Activated CD4-positive, alpha-beta T cell treated with anti-CD3 and anti-CD28 coated beads, Interleukin-2, amount 10 ng/mL, durations not matched to agents 7 days and 5 days (primary cell): ENCODE measurements around the gene LRIG1. TPM values are rescaled to one million over a fixed set of nuclear protein-coding genes. Genes with fewer than 3 reads are reported as not detected.

Source experiments
- CTCF ChIA-PET: fragments of 350-600 bp; sonication (Branson Sonifier 250); formaldehyde crosslinking; loops from one replicate; lab custom pipeline; 2021; ENCODE audit warnings: antibody characterized with exemption; lab: Charles Lee
- POLR2A ChIA-PET: fragments of 350-600 bp; sonication (Branson Sonifier 250); formaldehyde crosslinking; loops from one replicate; lab custom pipeline; 2021; ENCODE audit warnings: antibody characterized with exemption; lab: Charles Lee
- DNase-seq: peaks from one replicate; pipeline ENCODE4 v3.0.0-alpha.2; 2020
- H3K27ac Mint-ChIP-seq: one replicate; pipeline ENCODE4 v1.8.0; 2021; ENCODE audit warnings: mild to moderate bottlenecking, moderate library complexity, mixed read lengths
- H3K27me3 Mint-ChIP-seq: one replicate; pipeline ENCODE4 v1.8.0; 2021; ENCODE audit warnings: mixed read lengths
- H3K36me3 Mint-ChIP-seq: one replicate; pipeline ENCODE4 v1.8.0; 2021; ENCODE audit warnings: low read depth, mixed read lengths
- H3K4me1 Mint-ChIP-seq: one replicate; pipeline ENCODE4 v1.8.0; 2021; ENCODE audit warnings: mixed read lengths
- H3K4me3 Mint-ChIP-seq: one replicate; pipeline ENCODE4 v1.8.0; 2021; ENCODE audit warnings: mild to moderate bottlenecking, moderate library complexity, mixed read lengths
- H3K9me3 Mint-ChIP-seq: one replicate; pipeline ENCODE4 v1.8.0; 2021; ENCODE audit warnings: mixed read lengths
- total RNA-seq, 2 experiments: library from RNA; stranded (reverse); gene quantifications; one replicate each; pipeline ENCODE4 v1.2.3, GENCODE V29; 2021

LRIG1 gene
- total RNA-seq, 2 experiments from 2014 or later = 26.1 to 26.4 TPM

DNA sequence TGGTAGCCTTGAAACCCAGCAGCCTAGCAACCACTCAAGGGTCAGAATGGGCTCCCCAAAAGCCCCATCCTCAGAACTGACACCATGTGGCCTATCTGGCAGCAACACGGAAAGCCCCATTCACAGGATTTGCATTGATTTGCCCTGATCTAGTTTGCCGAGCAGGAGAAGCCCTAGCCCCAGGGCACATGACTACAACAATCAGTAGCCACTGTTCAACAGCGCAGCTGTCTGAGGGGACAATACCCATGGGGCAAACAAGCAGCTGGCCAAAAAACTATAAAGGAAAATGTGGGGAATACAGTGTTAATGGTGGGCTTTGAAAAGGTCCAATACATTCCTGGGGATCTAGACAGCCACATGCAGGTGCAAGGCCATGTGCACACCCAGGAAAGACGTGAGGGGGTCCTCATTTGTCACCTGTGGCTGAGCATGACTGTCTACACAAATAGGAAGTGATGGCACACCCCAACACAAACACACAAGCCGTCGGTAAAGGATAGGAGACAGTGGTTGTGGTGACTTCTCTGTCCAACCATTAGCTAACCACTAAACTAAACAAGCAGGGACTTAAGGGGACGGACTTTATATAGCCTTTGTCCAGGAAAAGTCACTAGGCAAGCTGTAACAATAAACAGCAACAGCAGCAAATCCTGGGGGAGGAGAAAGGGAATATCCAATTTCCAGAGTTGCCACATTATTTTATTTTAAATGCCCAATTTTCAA lies 113.7 kb downstream of the LRIG1 start:
- peaks cover 65% of the 10 kb centered on the region for H3K36me3 Mint-ChIP-seq
- no peaks in the 10 kb centered on the region for H3K9me3 Mint-ChIP-seq
- ChIA-PET CTCF (interaction anchor here (0.6 to 2.0 kb wide), 5 partner anchors 10 to 155 kb away, joined by 3 to 8 read pairs (median 3); no protein-coding TSS in a partner anchor), POLR2A (no interaction called here)
- no peak overlapping the region for H3K4me3 Mint-ChIP-seq
- H3K4me1 Mint-ChIP-seq = peaks cover 4% of the 10 kb centered on the region
- DNase-seq = no peak
- H3K27ac Mint-ChIP-seq = no peak overlapping the region
- no peaks in the 10 kb centered on the region for H3K27me3 Mint-ChIP-seq

DNA sequence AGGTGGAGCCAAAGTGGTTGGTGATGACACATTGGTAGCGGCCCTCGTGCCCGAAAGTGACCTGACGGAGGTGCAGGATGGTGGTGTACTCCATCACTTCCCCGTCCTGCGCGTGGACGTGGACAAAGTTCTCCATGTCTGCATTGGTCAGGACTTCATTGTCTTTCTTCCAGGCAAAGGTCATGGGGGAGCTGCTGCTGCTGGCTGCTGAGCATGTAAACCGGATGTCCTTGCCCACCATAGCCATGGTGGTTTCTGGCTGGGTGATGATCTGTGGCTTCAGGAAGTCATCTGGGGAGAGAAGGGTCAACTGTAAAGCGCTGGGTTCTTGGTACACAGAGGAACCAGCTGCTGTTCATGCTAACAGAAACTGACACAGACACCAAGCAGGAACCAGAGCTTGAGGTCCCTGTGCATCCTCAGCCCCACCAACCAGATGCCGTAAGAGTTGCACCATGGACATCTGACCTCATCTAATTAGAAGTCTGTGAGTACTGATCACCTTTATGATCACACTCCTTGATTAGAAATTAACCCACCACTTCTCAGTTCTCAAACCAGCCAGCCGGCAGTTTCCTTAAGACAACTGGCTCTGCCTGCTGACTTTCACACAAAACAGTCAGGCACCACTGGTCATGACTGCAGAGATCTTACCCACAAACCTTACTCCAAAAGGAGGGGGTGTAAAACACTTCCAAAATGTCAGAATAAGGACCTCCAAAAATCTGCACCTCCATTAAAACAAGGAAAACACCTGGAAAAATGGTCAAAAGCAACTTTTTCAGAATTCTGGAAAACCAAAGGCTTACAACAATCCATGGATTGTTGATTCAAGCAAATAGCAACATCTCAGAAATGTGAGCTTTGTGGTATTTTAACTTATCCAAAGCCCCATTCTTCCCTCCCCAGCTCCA lies 114.6 kb downstream of the LRIG1 start:
- Mint-ChIP-seq H3K4me1 (peaks cover 4% of the 10 kb centered on the region), H3K27me3 (no peaks in the 10 kb centered on the region)

GRCh38 chr3:66385066-66385465 lies 115.8 kb downstream of the LRIG1 start:
- no peak for DNase-seq
- Mint-ChIP-seq H3K4me1 (peaks cover 4% of the 10 kb centered on the region), H3K9me3 (no peaks in the 10 kb centered on the region), H3K4me3 (no peak overlapping the region), H3K27ac (no peak overlapping the region), H3K36me3 (peaks cover 75% of the 10 kb centered on the region), H3K27me3 (no peaks in the 10 kb centered on the region)
- CTCF ChIA-PET = interaction anchor here (1.0 to 2.0 kb wide), 3 partner anchors 10 to 23 kb away, joined by 3 to 8 read pairs (median 3); no protein-coding TSS in a partner anchor
- POLR2A ChIA-PET = no interaction called here

More for the DNA sequence above, 114.6 kb downstream of the LRIG1 start:
- H3K9me3 Mint-ChIP-seq = no peaks in the 10 kb centered on the region
- POLR2A ChIA-PET = no interaction called here
- no peak overlapping the region for H3K27ac Mint-ChIP-seq
- H3K36me3 Mint-ChIP-seq = peaks cover 65% of the 10 kb centered on the region
- no peak for DNase-seq
- CTCF ChIA-PET = interaction anchor here (1.0 to 2.0 kb wide), 3 partner anchors 9 to 13 kb away, joined by 3 to 8 read pairs (median 5); no protein-coding TSS in a partner anchor
- no peak overlapping the region for H3K4me3 Mint-ChIP-seq

DNA sequence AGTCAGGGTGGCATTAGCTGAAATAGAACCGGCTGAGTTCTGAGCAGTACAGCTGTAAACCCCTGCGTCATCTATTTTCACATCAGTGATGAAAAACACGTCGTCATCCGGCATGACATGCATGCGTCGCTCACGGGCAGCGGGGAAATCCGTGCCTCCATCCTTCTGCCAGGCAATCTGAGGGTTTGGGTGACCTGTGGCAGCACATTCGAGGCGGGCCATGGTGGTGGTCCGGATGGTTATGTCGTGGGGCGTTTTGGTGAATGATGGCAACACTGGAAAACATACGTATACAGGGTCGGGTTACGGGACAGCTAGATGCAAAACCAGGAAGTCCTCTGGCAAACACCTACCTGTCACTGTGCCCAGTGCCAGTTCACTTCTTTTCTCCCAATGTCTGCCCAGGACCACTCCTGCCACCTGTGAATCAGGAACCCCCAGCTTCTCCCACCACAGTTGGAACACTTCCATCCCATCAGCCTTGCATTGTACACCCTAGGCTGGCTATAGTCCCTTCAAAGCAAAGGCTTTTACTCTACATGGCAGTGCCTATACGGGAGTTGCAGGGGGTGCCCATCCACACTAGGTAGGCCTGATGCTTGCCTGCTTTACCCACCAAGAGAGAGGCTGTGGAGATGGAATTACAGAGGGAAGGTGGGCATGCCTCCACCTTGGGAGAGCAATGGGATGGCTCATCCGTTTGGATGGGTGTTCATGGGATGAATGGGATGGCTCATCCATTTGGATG lies 116.7 kb downstream of the LRIG1 start:
- peaks cover 84% of the 10 kb centered on the region for H3K36me3 Mint-ChIP-seq
- POLR2A ChIA-PET = no interaction called here
- no peaks in the 10 kb centered on the region for H3K9me3 Mint-ChIP-seq
- CTCF ChIA-PET = interaction anchor here (0.9 to 1.5 kb wide), 4 partner anchors 9 to 87 kb away, joined by 3 read pairs; no protein-coding TSS in a partner anchor
- H3K4me3 Mint-ChIP-seq = no peak overlapping the region
- DNase-seq = no peak
- H3K27me3 Mint-ChIP-seq = no peaks in the 10 kb centered on the region
- no peak overlapping the region for H3K27ac Mint-ChIP-seq
- H3K4me1 Mint-ChIP-seq = peaks cover 4% of the 10 kb centered on the region

DNA sequence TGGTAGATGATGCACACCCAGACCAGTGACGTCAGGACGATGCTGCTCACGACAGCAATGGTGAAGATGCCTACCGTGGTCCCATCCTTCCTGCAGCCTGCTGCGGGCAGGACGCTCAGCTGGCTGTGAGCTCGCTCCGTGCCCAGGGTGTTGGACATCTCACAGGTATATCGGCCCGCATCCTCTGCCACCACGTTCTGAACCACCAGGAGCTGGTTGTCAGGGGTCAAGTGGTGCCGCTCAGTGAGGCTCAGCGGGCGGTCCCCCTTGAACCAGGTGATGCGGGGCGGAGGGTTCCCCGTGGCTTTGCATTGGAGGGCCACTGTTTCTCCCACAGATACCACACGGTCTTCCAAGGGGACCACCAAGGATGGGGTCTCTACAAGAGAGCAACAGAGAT lies 117.8 kb downstream of the LRIG1 start:
- ChIA-PET POLR2A (no interaction called here), CTCF (no interaction called here)
- H3K4me3 Mint-ChIP-seq = no peak overlapping the region
- no peaks in the 10 kb centered on the region for H3K27me3 Mint-ChIP-seq
- peaks cover 87% of the 10 kb centered on the region for H3K36me3 Mint-ChIP-seq
- H3K4me1 Mint-ChIP-seq = peaks cover 6% of the 10 kb centered on the region
- H3K9me3 Mint-ChIP-seq = no peaks in the 10 kb centered on the region
- H3K27ac Mint-ChIP-seq = no peak overlapping the region
- no peak for DNase-seq

- no peak overlapping the region for H3K4me3 Mint-ChIP-seq
- ChIA-PET CTCF (no interaction called here), POLR2A (no interaction called here)
- no peaks in the 10 kb centered on the region for H3K9me3 Mint-ChIP-seq
- H3K27me3 Mint-ChIP-seq = no peaks in the 10 kb centered on the region
- no peak overlapping the region for H3K27ac Mint-ChIP-seq
- H3K36me3 Mint-ChIP-seq = peaks cover 88% of the 10 kb centered on the region
- DNase-seq = no peak
- H3K4me1 Mint-ChIP-seq = peaks cover 12% of the 10 kb centered on the region
Measured at GRCh38 chr3:66382142-66382541, 118.7 kb downstream of the LRIG1 start.

- POLR2A ChIA-PET = no interaction called here
- Mint-ChIP-seq H3K4me3 (no peak overlapping the region), H3K36me3 (peaks cover 87% of the 10 kb centered on the region), H3K27me3 (no peaks in the 10 kb centered on the region), H3K4me1 (peaks cover 14% of the 10 kb centered on the region), H3K9me3 (no peaks in the 10 kb centered on the region), H3K27ac (no peak overlapping the region)
- CTCF ChIA-PET = no interaction called here
- DNase-seq = no peak
Measured at GRCh38 chr3:66381626-66382025, 119.2 kb downstream of the LRIG1 start.

DNA sequence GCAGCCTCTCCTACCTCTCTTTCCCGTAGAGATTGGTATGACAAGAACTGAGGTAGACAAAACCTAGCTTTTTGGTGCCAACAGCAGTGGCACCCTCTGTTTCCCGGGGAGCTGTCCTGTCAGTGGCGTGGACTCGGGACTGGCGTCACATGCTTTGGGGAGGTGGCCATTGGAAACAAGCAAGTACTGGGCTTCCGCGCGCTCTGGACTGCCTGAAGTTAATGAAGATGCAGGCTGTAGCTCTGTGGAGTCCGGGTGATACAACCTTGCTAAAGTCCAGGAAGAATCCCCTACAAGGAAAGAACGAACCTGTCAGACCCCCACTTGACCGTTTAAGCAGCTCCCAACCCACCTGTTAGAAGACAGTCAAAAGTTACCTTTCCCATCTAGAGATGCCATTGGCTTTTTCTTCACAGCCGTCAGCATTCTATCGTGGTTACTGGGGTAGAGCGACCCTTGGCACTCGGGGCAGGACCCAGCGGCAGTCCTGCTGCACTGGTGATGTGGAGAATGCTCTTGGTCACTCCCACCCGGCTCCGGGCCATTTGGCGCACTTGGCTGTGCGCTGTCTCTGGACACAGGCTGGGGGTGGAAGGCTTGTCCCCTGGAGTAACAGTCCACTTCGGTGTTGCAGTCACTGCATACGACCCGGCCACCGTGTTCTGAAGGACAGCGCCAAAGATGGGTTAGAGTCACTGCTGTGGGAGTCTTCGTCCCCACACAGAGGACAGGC lies 120.5 kb downstream of the LRIG1 start:
- Mint-ChIP-seq H3K9me3 (no peaks in the 10 kb centered on the region), H3K4me1 (peaks cover 14% of the 10 kb centered on the region), H3K27ac (no peak overlapping the region), H3K4me3 (no peak overlapping the region), H3K27me3 (no peaks in the 10 kb centered on the region), H3K36me3 (peaks cover 86% of the 10 kb centered on the region)
- ChIA-PET CTCF (no interaction called here), POLR2A (no interaction called here)
- DNase-seq = no peak

- CTCF ChIA-PET = no interaction called here
- peaks cover 78% of the 10 kb centered on the region for H3K36me3 Mint-ChIP-seq
- no peaks in the 10 kb centered on the region for H3K27me3 Mint-ChIP-seq
- no peak for DNase-seq
- no peak overlapping the region for H3K27ac Mint-ChIP-seq
- no peaks in the 10 kb centered on the region for H3K9me3 Mint-ChIP-seq
- H3K4me1 Mint-ChIP-seq = peaks cover 14% of the 10 kb centered on the region
- H3K4me3 Mint-ChIP-seq = no peak overlapping the region
- POLR2A ChIA-PET = no interaction called here
Measured at GRCh38 chr3:66379565-66379964, 121.3 kb downstream of the LRIG1 start.

DNA sequence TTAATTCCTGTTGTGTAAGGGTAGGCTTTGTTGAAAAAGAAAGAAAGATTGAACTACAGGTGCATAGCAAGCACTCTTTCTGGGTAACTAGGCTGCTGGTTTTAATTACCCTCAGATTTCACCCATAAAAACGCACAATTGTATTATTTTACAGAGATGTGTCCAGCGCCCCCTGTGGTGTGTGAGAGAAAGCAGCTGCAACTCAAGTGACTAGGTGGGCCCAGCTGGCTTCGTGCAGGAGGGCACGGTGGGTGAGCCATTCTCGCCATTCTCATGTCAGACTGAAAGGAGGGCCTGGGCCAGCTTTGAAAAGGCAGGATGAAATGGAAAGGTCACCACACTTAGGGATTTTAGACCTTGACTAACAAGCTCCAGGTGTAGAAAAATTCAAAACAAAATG lies 122.6 kb downstream of the LRIG1 start:
- ChIA-PET CTCF (interaction anchor here (0.6 to 1.5 kb wide), 5 partner anchors 14 to 189 kb away, joined by 3 to 5 read pairs (median 3); no protein-coding TSS in a partner anchor), POLR2A (no interaction called here)
- no peak overlapping the region for H3K4me3 Mint-ChIP-seq
- no peaks in the 10 kb centered on the region for H3K9me3 Mint-ChIP-seq
- peak overlapping the region; percentile 87 for H3K27ac Mint-ChIP-seq
- peak; percentile 22 for DNase-seq
- H3K4me1 Mint-ChIP-seq = peaks cover 14% of the 10 kb centered on the region
- H3K27me3 Mint-ChIP-seq = no peaks in the 10 kb centered on the region
- H3K36me3 Mint-ChIP-seq = peaks cover 67% of the 10 kb centered on the region

DNA sequence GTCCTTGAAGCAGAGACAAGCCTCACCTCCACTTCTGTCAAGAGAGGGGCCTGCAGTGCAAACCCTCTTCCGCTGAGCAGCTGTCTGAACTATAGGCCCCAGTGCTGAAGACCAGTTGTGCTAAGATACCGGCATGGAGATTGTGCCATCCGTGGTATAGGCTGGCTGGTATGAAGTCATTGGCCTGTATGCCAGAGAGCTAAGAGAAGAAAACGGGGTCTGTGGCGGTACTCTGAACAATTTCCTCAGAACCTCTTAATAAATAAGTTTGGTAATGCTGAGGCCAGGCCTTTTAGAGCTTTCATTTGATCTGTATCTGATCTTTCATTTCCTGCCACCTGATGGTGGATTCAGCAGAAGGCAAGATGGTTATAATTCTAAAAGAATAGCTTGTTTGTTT lies 123.0 kb downstream of the LRIG1 start:
- DNase-seq = no peak
- no peak overlapping the region for H3K4me3 Mint-ChIP-seq
- peak overlapping the region; percentile 87 for H3K27ac Mint-ChIP-seq
- peaks cover 14% of the 10 kb centered on the region for H3K4me1 Mint-ChIP-seq
- ChIA-PET CTCF (interaction anchor here (0.6 to 1.5 kb wide), 7 partner anchors 8 to 189 kb away, joined by 3 to 5 read pairs (median 3); no protein-coding TSS in a partner anchor), POLR2A (no interaction called here)
- peaks cover 66% of the 10 kb centered on the region for H3K36me3 Mint-ChIP-seq
- no peaks in the 10 kb centered on the region for H3K9me3 Mint-ChIP-seq
- no peaks in the 10 kb centered on the region for H3K27me3 Mint-ChIP-seq

DNA sequence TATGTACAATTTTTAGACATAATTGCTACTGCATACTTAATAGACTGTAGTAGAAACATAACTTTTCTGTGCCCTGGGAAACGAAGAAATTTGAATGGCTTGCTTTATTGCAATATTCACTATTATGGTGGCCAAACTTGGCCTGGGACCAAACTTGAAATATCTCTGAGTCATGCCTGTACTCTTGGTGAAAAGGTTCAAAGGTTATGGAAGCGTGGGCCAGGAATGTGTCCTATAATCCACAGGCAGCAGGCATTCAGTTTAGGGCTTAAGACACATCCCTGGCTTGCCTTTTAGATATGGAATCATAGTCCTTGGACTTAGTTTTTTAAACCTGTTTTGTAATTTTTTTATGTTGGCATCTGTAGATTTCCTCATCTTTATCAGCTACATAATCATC lies 124.3 kb downstream of the LRIG1 start:
- ChIA-PET CTCF (no interaction called here), POLR2A (no interaction called here)

More for the DNA sequence above, 124.3 kb downstream of the LRIG1 start:
- peaks cover 14% of the 10 kb centered on the region for H3K4me1 Mint-ChIP-seq
- H3K36me3 Mint-ChIP-seq = peaks cover 56% of the 10 kb centered on the region
- no peaks in the 10 kb centered on the region for H3K9me3 Mint-ChIP-seq
- H3K27ac Mint-ChIP-seq = no peak overlapping the region
- DNase-seq = no peak
- H3K27me3 Mint-ChIP-seq = no peaks in the 10 kb centered on the region
- no peak overlapping the region for H3K4me3 Mint-ChIP-seq
